CD4-positive, alpha-beta T cell treated with Interleukin-17A for 4 hours (primary cell): ENCODE measurements around the gene EGFL8.
"Not testable (repeated sequence)": the region's sequence is repeated elsewhere in the genome, so short reads cannot be mapped to it uniquely, and the experiment has no call there.

Source experiments
- DNase-seq: peaks from one replicate; pipeline ENCODE4 v3.0.0-alpha.2; 2020; ENCODE audit warnings: mixed read lengths

The EGFL8 gene

GRCh38 chr6:32185681-32186131 lies 21.3 kb downstream of the EGFL8 start:
- DNase-seq: peak; percentile 63

- DNase-seq: not testable (repeated sequence)
These were observed 21.9 kb downstream of the EGFL8 start for GRCh38 chr6:32186151-32186840.

- DNase-seq: no peak
These were observed 22.8 kb downstream of the EGFL8 start for GRCh38 chr6:32187009-32187709.

- not testable (repeated sequence) for DNase-seq
These were observed 23.5 kb downstream of the EGFL8 start for GRCh38 chr6:32187725-32188380.

GRCh38 chr6:32188381-32189068 lies 24.1 kb downstream of the EGFL8 start:
- DNase-seq: no peak

GRCh38 chr6:32189069-32189741 lies 24.8 kb downstream of the EGFL8 start:
- no peak for DNase-seq

- peak; percentile 38 for DNase-seq
These were observed 25.3 kb downstream of the EGFL8 start for GRCh38 chr6:32189742-32190053.

- peak; percentile 96 for DNase-seq
These were observed 25.9 kb downstream of the EGFL8 start, which contains the start of gene PBX2 for GRCh38 chr6:32190054-32190851. Gene PBX2, minus strand, starts transcription at chr6:32190202. Its CDS starts 287 bp downstream, at chr6:32189915.

GRCh38 chr6:32190911-32191677 lies 26.7 kb downstream of the EGFL8 start:
- no peak for DNase-seq

- DNase-seq: no peak
These were observed 27.6 kb downstream of the EGFL8 start for GRCh38 chr6:32191696-32192607.

GRCh38 chr6:32192608-32193039 lies 28.2 kb downstream of the EGFL8 start, which contains the start of gene GPSM3:
Gene GPSM3, minus strand, starts transcription at chr6:32192643. Its CDS starts 130 bp downstream, at chr6:32192513.
- DNase-seq: peak; percentile 80

- not testable (repeated sequence) for DNase-seq
These were observed 28.7 kb downstream of the EGFL8 start for GRCh38 chr6:32193096-32193495.

GRCh38 chr6:32194388-32194787 lies 30.0 kb downstream of the EGFL8 start:
- DNase-seq: no peak

- DNase-seq: peak; percentile 35
These were observed 30.6 kb downstream of the EGFL8 start for GRCh38 chr6:32194825-32195651.

- DNase-seq: peak; percentile 100
These were observed 31.2 kb downstream of the EGFL8 start for GRCh38 chr6:32195652-32195901.

- peak; percentile 63 for DNase-seq
These were observed 31.7 kb downstream of the EGFL8 start for GRCh38 chr6:32195902-32196681.

GRCh38 chr6:32196682-32197616 lies 32.6 kb downstream of the EGFL8 start:
- DNase-seq: no peak
